ENCODE measurements around the gene REC8. TPM values are rescaled to one million over a fixed set of nuclear protein-coding genes. Genes with fewer than 3 reads are reported as not detected.

Gene REC8, protein sequence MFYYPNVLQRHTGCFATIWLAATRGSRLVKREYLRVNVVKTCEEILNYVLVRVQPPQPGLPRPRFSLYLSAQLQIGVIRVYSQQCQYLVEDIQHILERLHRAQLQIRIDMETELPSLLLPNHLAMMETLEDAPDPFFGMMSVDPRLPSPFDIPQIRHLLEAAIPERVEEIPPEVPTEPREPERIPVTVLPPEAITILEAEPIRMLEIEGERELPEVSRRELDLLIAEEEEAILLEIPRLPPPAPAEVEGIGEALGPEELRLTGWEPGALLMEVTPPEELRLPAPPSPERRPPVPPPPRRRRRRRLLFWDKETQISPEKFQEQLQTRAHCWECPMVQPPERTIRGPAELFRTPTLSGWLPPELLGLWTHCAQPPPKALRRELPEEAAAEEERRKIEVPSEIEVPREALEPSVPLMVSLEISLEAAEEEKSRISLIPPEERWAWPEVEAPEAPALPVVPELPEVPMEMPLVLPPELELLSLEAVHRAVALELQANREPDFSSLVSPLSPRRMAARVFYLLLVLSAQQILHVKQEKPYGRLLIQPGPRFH
- total RNA-seq (2014; rRNA removed; shearing (Covaris generic)) = 0.53 and 1.0 TPM in 2 replicates
- 0.38 and 0.50 TPM in 2 replicates for polyA plus RNA-seq (2015; cell fraction: cytosol; rRNA removed)
- 12.6 and 19.9 TPM in 2 replicates for polyA plus RNA-seq (2015; cell fraction: nucleus; rRNA removed)

DNA sequence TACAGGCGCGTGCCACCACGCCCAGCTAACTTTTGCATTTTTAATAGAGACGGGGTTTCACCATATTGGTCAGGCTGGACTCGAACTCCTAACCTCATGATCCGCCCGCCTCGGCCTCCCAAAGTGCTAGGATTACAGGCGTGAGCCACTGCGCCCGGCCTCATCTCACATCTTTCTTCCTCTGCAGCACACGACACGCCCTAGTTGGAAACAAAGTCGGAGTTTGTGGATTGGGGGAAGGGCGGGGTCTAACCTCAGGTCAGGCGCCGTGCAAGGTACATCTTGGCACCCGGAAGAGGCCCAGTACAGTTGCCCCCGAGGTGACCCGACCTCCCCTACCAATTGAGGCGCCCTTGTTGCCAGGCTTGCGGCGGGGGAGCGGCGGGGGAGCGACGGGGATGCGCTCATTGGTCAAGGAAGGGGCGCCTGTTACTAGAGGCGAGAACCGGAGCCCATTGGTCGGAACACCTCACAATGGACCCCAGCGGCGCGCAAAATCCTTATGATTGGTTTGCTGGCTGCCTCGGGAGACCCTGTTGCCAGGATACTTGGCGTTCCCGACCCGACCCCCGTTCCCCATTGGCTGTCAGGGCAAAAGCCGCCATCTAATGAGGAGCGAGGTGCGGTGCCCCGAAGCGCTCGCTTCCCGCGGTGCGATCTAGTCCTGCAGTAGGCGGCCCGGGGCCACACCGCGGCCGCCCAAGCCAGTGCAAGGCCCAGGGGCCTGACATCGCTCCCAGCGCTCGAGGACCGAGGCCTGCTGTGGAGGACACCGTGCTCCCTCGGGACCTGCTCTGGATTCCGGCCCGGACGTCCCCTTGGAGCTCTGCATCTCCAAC lies at the start of gene REC8:
REC8 (plus strand) TSS at position 659 of the 839 bp plus-strand sequence. CDS start 473 bp downstream, outside the sequence.
- no peak for DNase-seq (ENCODE audit: low read depth)

DNA sequence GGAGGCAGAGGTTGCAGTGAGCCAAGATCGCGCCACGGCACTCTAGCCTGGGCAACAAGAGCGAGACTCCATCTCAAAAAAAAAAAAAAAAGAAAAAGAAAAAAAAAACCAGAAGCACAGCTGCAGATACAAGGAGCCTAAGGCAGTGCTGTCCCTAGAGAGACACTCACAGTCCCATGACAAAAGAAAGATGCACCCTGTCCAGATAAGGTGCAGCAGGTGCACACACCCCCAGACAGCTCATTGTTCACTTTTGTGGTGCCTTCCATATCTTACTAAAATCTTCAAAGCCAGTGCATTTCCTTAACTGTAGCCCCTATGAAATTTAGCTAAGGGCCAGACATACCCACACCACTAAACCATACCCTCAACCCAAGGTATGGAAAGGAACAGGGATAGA lies 49.5 kb upstream of the REC8 start:
- DNase-seq (ENCODE audit: low read depth) = no peak

DNA sequence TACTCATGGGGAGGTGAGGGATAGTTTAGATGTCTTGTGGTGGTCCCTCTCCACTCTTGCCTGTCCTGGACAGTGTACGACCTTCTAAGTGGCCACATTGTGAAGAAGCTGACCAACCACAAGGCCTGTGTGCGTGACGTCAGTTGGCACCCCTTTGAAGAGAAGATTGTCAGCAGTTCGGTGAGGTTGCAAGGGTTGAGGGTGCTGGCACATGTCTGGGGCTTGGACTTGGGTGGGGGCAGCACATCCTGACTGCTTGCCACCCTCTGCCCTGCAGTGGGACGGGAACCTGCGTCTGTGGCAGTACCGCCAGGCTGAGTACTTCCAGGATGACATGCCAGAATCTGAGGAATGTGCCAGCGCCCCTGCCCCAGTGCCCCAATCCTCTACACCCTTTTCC lies 49.0 kb upstream of the REC8 start:
- no peak for DNase-seq (ENCODE audit: low read depth)

DNA sequence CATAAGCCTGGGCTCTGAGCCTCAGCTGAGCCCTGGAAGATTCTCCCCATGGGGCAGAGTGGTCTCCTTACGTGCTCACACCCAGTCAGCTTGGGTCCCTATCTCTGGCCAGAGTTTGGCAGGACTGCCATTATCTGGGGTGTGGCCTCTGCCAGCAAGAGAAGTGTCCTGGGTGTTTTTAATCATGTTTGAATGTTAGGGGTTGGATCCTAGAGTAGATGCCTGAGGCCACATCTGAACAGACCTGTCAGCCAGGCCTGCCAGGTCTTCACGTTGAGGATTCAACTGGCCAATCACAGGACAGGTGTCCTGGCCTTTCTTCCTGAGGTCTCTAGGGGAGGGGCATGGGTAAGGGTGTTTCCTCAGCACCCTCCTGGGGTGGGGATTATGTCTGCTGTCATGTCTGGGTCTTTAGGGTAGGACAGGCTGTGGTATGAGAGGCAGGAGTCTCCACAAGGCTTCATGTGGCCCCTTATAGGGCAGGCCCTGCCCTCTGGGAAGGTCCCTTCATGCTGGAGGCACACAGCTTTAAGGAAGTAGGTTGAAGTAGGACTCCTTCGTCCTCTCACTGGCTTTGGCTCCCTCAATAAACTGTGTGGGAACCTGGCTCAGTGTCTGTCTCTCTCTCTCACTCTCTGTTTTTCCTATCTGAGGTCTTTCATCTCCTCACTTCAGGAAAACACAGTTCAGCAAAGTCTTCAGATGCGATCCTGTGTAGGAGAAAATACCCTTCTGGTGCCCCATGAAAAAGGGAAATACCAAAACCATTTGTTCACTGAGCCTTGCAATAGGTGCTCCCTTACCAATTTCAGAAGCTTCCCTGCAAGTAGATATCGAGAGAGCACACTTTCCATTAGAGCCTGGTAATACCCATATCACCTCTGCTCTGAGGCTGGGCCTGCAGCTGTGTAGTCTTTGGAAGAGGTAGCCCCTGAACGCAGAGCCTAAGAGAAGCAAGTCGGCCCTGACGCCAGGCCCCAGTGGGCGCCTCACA lies 48.2 kb upstream of the REC8 start:
- no peak for DNase-seq (ENCODE audit: low read depth)

DNA sequence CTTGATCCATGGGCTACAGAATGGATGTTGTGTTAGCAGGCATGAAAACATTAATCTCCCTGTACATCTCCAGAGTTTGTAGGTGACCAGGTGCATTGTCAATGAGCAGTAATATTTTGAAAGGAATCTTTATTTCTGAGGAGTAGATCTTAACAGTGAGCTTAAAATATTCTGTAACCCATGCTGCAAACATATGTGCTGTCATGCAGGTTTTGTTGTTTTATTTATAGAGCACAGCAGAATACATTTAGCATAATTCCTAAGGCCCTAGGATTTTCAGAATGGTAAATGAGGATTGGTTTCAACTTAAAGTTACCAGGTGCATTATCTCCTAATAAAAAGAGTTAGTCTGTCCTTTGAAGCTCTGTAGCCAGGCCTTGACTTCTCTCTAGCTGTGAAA lies 44.9 kb upstream of the REC8 start:
- DNase-seq (ENCODE audit: low read depth) = no peak

DNA sequence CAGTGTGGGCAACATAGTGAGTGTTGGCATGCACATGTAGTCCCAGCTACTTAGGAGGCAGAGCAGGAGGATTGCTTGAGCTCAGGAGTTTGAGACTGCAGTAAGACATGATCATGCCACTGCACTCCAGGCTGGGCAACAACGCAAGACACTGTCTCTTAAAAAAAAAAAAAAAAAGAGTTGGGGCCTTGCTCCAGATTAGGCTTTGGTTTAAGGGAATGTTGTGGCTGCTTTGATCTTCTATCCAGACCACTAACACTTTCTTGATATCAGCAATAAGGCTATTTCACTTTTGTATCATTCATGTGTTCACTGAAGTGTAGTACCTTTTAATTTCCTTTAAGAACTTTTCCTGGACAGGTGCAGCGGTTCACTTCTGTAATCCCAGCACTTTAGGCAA lies 44.2 kb upstream of the REC8 start:
- DNase-seq (ENCODE audit: low read depth) = no peak

DNA sequence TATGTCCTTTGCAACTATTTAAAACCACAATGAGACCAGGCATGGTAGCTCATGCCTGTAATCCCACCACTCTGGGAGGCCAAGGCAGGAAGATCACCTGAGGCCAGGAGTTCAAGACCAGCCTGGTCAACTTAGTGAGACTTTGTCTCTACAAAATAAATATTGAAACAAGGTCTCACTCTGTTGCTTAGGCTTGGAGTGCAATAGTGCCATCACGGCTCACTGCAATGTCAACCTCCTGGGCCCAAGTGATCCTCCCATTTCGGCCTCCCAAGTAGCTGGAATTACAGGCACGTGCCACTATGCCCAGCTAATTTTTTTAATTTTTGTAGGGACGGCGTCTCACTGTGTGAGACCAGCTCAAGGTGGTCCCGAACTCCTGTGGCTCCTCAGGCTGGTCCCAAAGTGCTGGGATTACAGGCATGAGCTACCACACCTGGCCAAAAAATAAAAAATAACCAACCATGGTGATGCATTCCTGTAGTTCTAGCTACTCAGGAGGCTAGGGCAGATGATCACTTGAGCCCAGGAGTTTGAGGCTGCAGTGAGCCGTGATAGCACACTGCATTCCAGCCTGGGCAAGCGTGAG lies 42.4 kb upstream of the REC8 start:
- no peak for DNase-seq (ENCODE audit: low read depth)

DNA sequence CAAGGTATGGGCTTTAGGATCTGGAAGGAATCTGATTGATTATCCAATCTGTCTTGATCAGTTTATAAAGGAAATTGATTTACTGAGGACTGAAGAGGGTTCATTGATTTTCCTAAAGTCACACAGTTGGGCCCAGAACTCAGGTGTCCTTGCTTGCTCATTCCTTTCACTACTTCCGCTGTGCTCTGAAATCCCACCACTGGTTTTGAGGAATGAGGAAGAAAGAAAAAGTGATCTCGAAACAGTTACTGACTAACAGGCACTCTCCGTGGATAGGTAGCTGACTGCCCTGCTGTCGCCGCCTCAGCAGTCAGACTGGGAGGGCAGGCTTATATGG lies 41.5 kb upstream of the REC8 start, which contains the start of gene FITM1:
FITM1 (plus strand) TSS at position 280 of the 337 bp plus-strand sequence. CDS start 905 bp downstream, outside the sequence.
- DNase-seq (ENCODE audit: low read depth) = no peak

DNA sequence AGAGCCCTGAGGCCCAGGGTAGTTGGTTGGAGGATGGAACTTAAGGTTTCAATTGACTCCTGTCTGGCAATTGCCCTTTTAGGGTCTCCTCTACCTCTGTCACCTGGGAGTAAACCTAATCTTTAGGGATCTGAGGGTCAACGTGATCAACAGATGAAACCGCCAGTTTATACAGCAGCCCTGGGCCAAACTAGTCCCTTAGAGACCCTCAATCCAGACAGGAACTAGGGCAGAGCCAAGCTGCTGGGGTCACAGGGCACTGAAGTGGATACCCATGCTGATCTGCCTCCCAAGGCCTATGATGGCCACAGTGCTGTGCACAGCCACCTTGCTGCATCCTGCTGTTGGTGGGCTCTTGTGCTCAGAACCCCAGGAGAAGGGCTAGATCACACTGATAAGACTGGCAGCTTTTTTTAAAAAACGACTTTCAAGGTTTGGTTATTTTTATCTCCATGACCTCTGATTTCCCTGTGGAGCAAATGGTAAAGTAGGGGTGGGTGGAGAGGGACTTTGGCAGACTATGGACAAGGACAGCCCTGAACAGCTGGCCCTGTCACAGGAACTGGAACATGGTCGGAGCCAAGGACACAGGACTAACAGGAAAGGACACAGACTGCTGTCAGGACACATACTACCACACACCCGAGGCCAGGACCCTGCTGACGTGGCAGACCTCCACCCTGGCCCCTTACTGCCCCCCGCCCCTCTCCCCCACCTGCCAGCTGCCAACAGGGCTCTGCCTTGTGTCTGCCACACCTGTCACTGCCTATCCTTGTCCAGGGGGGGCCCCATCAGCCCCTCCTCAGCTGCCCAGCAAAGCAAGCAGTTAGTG lies 40.9 kb upstream of the REC8 start:
- no peak for DNase-seq (ENCODE audit: low read depth)

DNA sequence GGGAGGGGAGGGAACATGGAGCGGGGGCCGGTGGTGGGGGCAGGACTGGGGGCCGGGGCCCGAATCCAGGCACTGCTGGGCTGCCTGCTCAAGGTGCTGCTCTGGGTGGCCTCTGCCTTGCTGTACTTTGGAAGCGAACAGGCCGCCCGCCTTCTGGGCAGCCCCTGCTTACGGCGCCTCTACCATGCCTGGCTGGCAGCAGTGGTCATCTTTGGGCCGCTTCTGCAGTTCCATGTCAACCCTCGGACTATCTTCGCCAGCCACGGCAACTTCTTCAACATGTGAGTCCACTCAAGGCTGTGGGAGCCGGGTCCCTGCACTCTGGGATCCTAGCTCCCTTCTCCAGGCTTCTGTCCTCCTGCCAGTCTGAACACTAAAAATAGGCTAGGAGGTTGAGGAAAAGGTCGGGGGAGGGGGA lies 40.3 kb upstream of the REC8 start:
- DNase-seq (ENCODE audit: low read depth) = no peak

DNA sequence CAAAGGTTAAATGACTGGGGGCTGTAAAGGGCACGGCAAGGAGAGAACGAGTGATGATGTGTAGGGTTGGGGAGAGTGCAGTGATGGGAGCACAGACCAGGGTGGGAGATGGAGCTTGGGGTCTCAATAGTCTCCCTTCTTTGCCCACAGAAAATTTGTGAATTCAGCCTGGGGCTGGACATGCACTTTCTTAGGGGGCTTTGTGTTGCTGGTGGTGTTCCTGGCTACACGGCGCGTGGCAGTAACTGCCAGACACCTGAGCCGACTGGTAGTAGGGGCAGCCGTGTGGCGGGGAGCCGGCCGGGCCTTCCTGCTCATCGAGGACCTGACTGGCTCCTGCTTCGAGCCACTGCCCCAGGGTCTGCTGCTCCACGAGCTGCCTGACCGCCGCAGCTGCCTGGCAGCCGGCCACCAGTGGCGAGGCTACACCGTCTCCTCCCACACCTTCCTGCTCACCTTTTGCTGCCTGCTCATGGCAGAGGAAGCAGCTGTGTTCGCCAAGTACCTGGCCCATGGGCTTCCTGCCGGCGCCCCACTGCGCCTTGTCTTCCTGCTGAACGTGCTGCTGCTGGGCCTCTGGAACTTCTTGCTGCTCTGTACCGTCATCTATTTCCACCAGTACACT lies 39.7 kb upstream of the REC8 start:
- DNase-seq (ENCODE audit: low read depth) = no peak

DNA sequence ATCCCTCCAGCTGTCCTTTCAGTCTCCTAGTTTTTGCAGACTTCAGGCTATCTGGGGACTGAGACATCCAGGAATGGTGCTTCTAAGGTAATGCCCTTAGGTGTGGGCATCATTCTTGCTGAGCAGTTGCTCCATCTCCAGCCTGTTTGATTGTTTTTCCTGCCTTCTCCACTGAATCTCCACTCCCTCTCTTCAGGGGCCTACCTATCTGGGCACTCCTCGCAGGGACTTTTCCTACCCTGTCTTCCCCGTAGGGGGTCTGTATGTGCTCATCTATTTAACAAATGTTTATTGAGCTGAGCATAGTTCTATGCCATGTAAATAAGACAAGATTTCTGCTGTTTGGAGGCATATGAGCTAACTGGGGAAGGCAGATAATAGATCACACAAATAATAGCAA lies 38.9 kb upstream of the REC8 start:
- no peak for DNase-seq (ENCODE audit: low read depth)

DNA sequence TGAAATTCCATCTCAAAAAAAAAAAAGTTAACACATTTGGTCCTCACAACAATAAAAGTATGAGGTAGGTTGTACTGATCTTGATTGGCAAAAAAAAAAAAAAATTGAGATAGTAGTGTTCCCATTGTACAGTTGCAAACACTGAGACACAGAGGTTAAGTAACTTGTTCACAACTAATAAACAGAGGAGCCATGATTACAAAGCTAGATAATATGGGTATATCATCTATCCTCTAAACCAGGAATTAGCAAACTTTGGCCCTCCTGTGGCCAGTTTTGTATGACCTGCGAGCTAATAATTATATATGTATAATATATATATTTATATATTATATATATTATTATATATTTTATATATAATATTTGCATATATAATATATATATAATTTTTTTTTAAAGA lies 38.1 kb upstream of the REC8 start:
- no peak for DNase-seq (ENCODE audit: low read depth)

DNA sequence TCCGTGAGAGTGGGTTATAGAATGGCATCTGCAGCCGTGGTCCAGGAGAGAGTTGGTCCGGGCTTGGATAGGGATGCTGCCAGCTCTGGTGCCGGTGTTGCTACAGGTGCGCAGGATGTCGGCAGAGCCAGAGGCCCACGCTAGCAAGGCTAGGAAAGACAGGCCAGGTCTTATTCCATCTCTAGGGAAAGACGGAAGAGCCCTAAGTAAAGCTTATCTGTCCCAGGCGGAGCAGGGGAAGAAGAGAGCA lies 36.4 kb upstream of the REC8 start:
- no peak for DNase-seq (ENCODE audit: low read depth)

DNA sequence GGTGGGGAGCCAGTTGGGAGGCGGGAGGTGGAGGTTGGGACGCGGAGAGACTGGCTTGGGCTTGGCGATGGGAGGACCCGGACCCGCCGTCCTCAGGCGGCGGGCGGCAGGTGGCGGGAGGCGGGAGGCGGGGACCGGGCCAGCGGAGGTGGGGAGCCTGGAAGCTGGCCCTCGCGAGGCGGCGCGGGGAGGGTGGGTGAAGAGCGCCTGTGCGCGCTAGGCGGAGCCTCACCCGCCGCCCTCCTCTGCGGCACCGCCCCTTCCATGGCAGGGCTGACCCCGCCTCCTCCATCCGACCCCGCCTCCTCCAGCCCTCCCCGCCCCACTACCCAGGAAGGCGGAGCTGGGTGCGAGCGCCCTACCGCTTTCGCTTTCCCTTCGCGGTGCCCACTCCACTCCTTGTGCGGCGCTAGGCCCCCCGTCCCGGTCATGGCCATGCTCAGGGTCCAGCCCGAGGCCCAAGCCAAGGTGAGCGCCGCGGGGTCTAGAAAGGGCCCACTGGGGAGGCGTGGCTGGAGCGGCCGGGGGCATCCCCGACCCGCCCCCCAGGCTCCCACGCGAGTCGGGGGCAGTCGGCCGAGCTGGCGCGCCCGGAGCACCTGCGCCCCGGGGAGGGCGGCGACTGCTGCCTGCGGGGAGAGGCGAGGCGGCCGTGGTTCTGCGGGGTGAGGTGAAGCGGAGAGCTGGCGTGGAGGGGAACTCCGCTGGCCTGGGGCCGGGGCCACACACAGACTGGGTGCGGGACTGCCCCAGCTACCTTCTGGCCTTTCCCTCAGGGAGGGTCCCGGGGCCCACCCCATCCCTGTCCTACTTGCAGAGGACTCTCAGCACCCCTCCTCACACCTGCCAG lies 35.8 kb upstream of the REC8 start, which contains the start of gene PSME1:
PSME1 (plus strand) TSS at position 361 of the 850 bp plus-strand sequence; CDS start at position 430, 69 bp downstream.
- DNase-seq (ENCODE audit: low read depth) = peak; percentile 77

DNA sequence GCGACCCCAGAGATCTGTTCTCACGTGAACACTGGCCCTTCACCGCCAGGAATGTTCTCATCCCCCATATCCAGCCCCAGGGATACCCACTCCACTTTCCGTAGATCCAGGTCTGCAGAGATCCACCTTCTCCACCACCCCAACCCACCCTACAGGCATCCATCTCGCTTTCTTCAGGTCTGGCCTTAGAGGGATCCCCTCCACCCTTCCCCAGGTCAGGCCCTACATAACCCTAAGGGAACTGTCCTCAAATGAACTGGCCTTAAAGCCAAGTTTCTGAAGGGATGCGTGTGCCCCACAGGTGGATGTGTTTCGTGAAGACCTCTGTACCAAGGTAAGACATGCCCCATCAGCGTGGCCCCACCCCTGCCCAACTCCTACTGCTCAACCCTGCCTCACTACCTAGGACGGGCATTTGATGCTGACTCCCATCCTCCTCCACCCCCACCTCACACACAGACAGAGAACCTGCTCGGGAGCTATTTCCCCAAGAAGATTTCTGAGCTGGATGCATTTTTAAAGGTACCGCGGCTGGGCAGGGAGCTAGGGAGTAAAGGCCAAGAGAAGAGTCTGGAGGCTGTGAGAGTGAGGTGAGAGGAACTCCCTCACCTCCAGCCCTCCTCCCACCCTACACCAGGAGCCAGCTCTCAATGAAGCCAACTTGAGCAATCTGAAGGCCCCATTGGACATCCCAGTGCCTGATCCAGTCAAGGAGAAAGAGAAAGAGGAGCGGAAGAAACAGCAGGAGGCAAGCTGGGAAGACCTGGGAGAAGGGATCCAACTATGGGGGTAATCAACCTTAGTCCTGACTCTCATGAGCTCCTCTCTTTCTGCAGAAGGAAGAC lies 35.0 kb upstream of the REC8 start:
- no peak for DNase-seq (ENCODE audit: low read depth)

All from HT1080 (cell line).